Neutrophil (primary cell): ENCODE results near the gene MYRF.

Experiments used
- H3K27ac ChIP-seq: fragments of 200-600 bp; sonication (generic); 2 replicates; pipeline ENCODE4 v1.5.1; 2016; ENCODE audit warnings: mild to moderate bottlenecking, moderate library complexity
- H3K27me3 ChIP-seq: fragments of 200-600 bp; sonication (generic); 2 replicates; pipeline ENCODE4 v1.6.0; 2016; ENCODE audit warnings: mild to moderate bottlenecking
- H3K36me3 ChIP-seq: fragments of 200-600 bp; sonication (generic); 2 replicates; pipeline ENCODE4 v1.5.1; 2017
- H3K4me1 ChIP-seq, 2 experiments: fragments of 200-600 bp in 1 of 2; sonication (generic) in 1 of 2; 1 replicate in 1 of 2; 2 replicates in 1 of 2; pipeline versions ENCODE4 v1.5.1 to v1.6.1; 2013 to 2016; ENCODE audit warnings: low read depth in 1 of 2, low read length in 1 of 2, mild to moderate bottlenecking in 1 of 2, moderate library complexity in 1 of 2; ENCODE audit not compliant: control insufficient read depth in 1 of 2, insufficient read depth in 1 of 2
- H3K4me3 ChIP-seq, 2 experiments: fragments of 200-600 bp in 1 of 2; sonication (generic) in 1 of 2; 1 replicate in 1 of 2; 2 replicates in 1 of 2; pipeline ENCODE4 v1.5.1; 2013 to 2016; ENCODE audit warnings: low read depth in 1 of 2, low read length in 1 of 2, mild to moderate bottlenecking in 1 of 2, moderate library complexity in 1 of 2
- H3K9me3 ChIP-seq: fragments of 200-600 bp; sonication (generic); 2 replicates; pipeline ENCODE4 v1.5.1; 2016
- CTCF ChIP-seq: fragments of 200-600 bp; sonication (generic); IDR thresholded peaks from 2 replicates; pipeline ENCODE4 v1.5.1; 2016; ENCODE audit warnings: antibody characterized with exemption

Gene MYRF

GRCh38 chr11:61737131-61737530, 15.3 kb upstream of the MYRF start:
- no peak overlapping the region for H3K27ac ChIP-seq
- H3K4me3 ChIP-seq: no peak overlapping the region
- H3K27me3 ChIP-seq: no peaks in the 10 kb centered on the region
- no peaks in the 10 kb centered on the region for H3K36me3 ChIP-seq
- no peak for TF ChIP-seq CTCF
- no peaks in the 10 kb centered on the region for H3K9me3 ChIP-seq
- H3K4me1 ChIP-seq: peaks cover under 1 to 2% of the 10 kb centered on the region in 2 experiments

GRCh38 chr11:61737636-61738386, 14.6 kb upstream of the MYRF start:
- Histone ChIP-seq H3K4me3 (no peak overlapping the region), H3K27me3 (no peaks in the 10 kb centered on the region), H3K27ac (no peak overlapping the region), H3K36me3 (no peaks in the 10 kb centered on the region), H3K4me1 (peaks cover 4 to 8% of the 10 kb centered on the region in 2 experiments), H3K9me3 (no peaks in the 10 kb centered on the region)
- no peak for TF ChIP-seq CTCF

- peaks cover 4 to 8% of the 10 kb centered on the region in 2 experiments for H3K4me1 ChIP-seq
- H3K27ac ChIP-seq: no peak overlapping the region
- no peaks in the 10 kb centered on the region for H3K36me3 ChIP-seq
- TF ChIP-seq CTCF: no peak
- no peaks in the 10 kb centered on the region for H3K9me3 ChIP-seq
- H3K4me3 ChIP-seq: no peak overlapping the region
- H3K27me3 ChIP-seq: no peaks in the 10 kb centered on the region
These were observed 13.7 kb upstream of the MYRF start for GRCh38 chr11:61738776-61739175.

GRCh38 chr11:61739413-61739812, 13.0 kb upstream of the MYRF start:
- peaks cover 4 to 8% of the 10 kb centered on the region in 2 experiments for H3K4me1 ChIP-seq
- no peak overlapping the region for H3K27ac ChIP-seq
- no peaks in the 10 kb centered on the region for H3K27me3 ChIP-seq
- no peaks in the 10 kb centered on the region for H3K9me3 ChIP-seq
- no peak overlapping the region for H3K4me3 ChIP-seq
- no peaks in the 10 kb centered on the region for H3K36me3 ChIP-seq
- TF ChIP-seq CTCF: no peak

GRCh38 chr11:61739966-61740365, 12.5 kb upstream of the MYRF start:
- Histone ChIP-seq H3K36me3 (no peaks in the 10 kb centered on the region), H3K9me3 (no peaks in the 10 kb centered on the region), H3K4me3 (no peak overlapping the region), H3K27me3 (no peaks in the 10 kb centered on the region), H3K4me1 (peaks cover 4 to 8% of the 10 kb centered on the region in 2 experiments), H3K27ac (no peak overlapping the region)
- no peak for TF ChIP-seq CTCF
